PC-3 (cell line): ENCODE results near the gene PPP6R2.

Experiments used
- CTCF ChIP-seq: fragments of 300-600 bp; sonication (generic); conservative IDR thresholded peaks from 2 replicates; pipeline ENCODE4 v1.5.1; 2017; ENCODE audit warnings: antibody characterized with exemption, low read depth, mild to moderate bottlenecking, low read length
- EZH2 ChIP-seq: fragments of 300-600 bp; sonication (generic); IDR thresholded peaks from one replicate; pipeline ENCODE4 v1.6.1; 2017; ENCODE audit warnings: antibody characterized with exemption, mild to moderate bottlenecking, low read length; ENCODE audit not compliant: unreplicated experiment

GRCh38 chr22:50316114-50317065 is 26.7 kb upstream of the PPP6R2 start:
- TF ChIP-seq CTCF (no peak), EZH2 (no peak)
